HepG2 (cell line): ENCODE results near the gene PCSK5. TPM values are rescaled to one million over a fixed set of nuclear protein-coding genes. Genes with fewer than 3 reads are reported as not detected.

ENCODE experiments used
- ATAC-seq: fragments of 200-7000 bp; cut with Tn5 transposase; 3 replicates; pipeline ENCODE4 v1.9.1; 2020; ENCODE audit warnings: mild to moderate bottlenecking, moderate library complexity
- BruUV-seq: library from RNA; stranded (reverse); fragments of 400-500 nt; replicated peaks from 2 replicates; lab custom pipeline; 2021; lab: Mats Ljungman, UMichigan
- CTCF ChIA-PET: fragments of 300-600 bp; formaldehyde crosslinking; extraction: SDS; loops from one replicate; lab custom pipeline; 2021; ENCODE audit warnings: low total read pairs, inconsistent platforms, low intra/inter-chr PET ratio; lab: Yijun Ruan, JAX
- POLR2A ChIA-PET: fragments of 350-600 bp; sonication (Branson Sonifier 250); formaldehyde crosslinking; loops from one replicate; lab custom pipeline; 2020; ENCODE audit warnings: antibody characterized with exemption, inconsistent platforms; lab: Yijun Ruan, JAX
- DNase-seq: peaks from one replicate; pipeline ENCODE4 v3.0.0-alpha.2; 2015; ENCODE audit warnings: low spot score
- FAIRE-seq: peaks from 3 replicates; lab custom pipeline; 2011; peaks lifted over from hg19 to GRCh38; lab: Jason Lieb, UNC
- H2AFZ ChIP-seq: one replicate; pipeline ENCODE4 v1.6.1; 2011; ENCODE audit warnings: low read length, inconsistent platforms
- H3K27ac ChIP-seq: fragments of 300-600 bp; 3 replicates; pipeline ENCODE4 v1.8.0; 2011; ENCODE audit warnings: mixed run types, mild to moderate bottlenecking, mixed read lengths, low read length, inconsistent platforms; ENCODE audit not compliant: insufficient read depth; ENCODE audit errors: extremely low read length
- H3K27me3 ChIP-seq, 2 experiments: fragments of 200-600 bp in 1 of 2; 2 replicates in 1 of 2; 3 replicates in 1 of 2; pipeline versions ENCODE4 v1.6.0 to v1.8.0; 2011; ENCODE audit warnings: low read length in 2 of 2, mild to moderate bottlenecking in 2 of 2, moderate library complexity in 2 of 2, inconsistent platforms in 1 of 2; ENCODE audit not compliant: insufficient read depth in 2 of 2, control insufficient read depth in 1 of 2
- H3K36me3 ChIP-seq, 2 experiments: fragments of 200-600 bp in 1 of 2; replicated peaks in 1 of 2; 2 replicates in 1 of 2; 3 replicates in 1 of 2; pipeline versions ENCODE4 v1.5.1 to v1.8.0; 2011; ENCODE audit warnings: low read length in 2 of 2, inconsistent platforms in 1 of 2; ENCODE audit not compliant: insufficient read depth in 2 of 2, control insufficient read depth in 1 of 2
- H3K4me1 ChIP-seq: 2 replicates; pipeline ENCODE4 v1.5.1; 2012; ENCODE audit warnings: low read length, inconsistent platforms; ENCODE audit not compliant: insufficient read depth
- H3K4me2 ChIP-seq: 2 replicates; pipeline ENCODE4 v1.6.0; 2011; ENCODE audit warnings: low read depth, low read length, inconsistent platforms
- H3K4me3 ChIP-seq, 3 experiments: fragments of 200-600 bp in 1 of 3; sonication (generic), shearing (Covaris generic) in 1 of 3; replicated peaks in 1 of 3; 2 replicates each; pipeline ENCODE4 v1.5.1; 2011 to 2016; ENCODE audit warnings: low read length in 3 of 3, inconsistent platforms in 2 of 3, low read depth in 2 of 3, mild to moderate bottlenecking in 2 of 3, control low read depth in 1 of 3, mixed read lengths in 1 of 3; ENCODE audit not compliant: insufficient read depth in 1 of 3
- H3K79me2 ChIP-seq: one replicate; pipeline ENCODE4 v1.6.1; 2011; ENCODE audit warnings: low read length, inconsistent platforms; ENCODE audit not compliant: insufficient read depth
- H3K9ac ChIP-seq: 2 replicates; pipeline ENCODE4 v1.6.0; 2011; ENCODE audit warnings: mild to moderate bottlenecking, low read depth, low read length, inconsistent platforms; ENCODE audit not compliant: insufficient read depth
- H3K9me3 ChIP-seq: 2 replicates; pipeline ENCODE4 v1.5.1; 2012; ENCODE audit warnings: mild to moderate bottlenecking, low read length
- H4K20me1 ChIP-seq: 2 replicates; pipeline ENCODE4 v1.6.0; 2011; ENCODE audit warnings: inconsistent platforms, mild to moderate bottlenecking, low read length, moderate library complexity; ENCODE audit not compliant: insufficient read depth
- DMAP1 ChIP-seq: IDR thresholded peaks from 2 replicates; pipeline ENCODE4 v1.6.1; 2016
- ERF ChIP-seq: IDR thresholded peaks from 2 replicates; pipeline ENCODE4 v1.6.1; 2018; ENCODE audit warnings: missing biosample characterization, missing genetic modification reagents
- GPN1 ChIP-seq: sonication (generic); formaldehyde crosslinking; IDR thresholded peaks from 2 replicates; pipeline ENCODE4 v1.5.1; 2020; ENCODE audit warnings: missing genetic modification reagents, borderline replicate concordance
- HNRNPK ChIP-seq: fragments of 200-400 bp; formaldehyde crosslinking; IDR thresholded peaks from 2 replicates; pipeline ENCODE4 v1.6.1; 2018; ENCODE audit warnings: low read length, low read depth, moderate library complexity, mild to moderate bottlenecking; ENCODE audit not compliant: poor library complexity, severe bottlenecking
- KLF12 ChIP-seq: sonication (generic); formaldehyde crosslinking; IDR thresholded peaks from 2 replicates; pipeline ENCODE4 v1.4.0; 2020; ENCODE audit warnings: missing genetic modification reagents, borderline replicate concordance
- PITX1 ChIP-seq: sonication (generic); formaldehyde crosslinking; IDR thresholded peaks from 2 replicates; pipeline ENCODE4 v1.5.1; 2020; ENCODE audit warnings: mild to moderate bottlenecking, missing genetic modification reagents
- XBP1 ChIP-seq: sonication (generic); formaldehyde crosslinking; IDR thresholded peaks from 2 replicates; pipeline ENCODE4 v1.5.0; 2020; ENCODE audit warnings: missing genetic modification reagents
- ZNF205 ChIP-seq: IDR thresholded peaks from 2 replicates; pipeline ENCODE4 v1.6.1; 2018; ENCODE audit warnings: missing biosample characterization, missing genetic modification reagents
- ZNF333 ChIP-seq: sonication (generic); formaldehyde crosslinking; IDR thresholded peaks from 2 replicates; pipeline ENCODE4 v1.4.0; 2020; ENCODE audit warnings: mild to moderate bottlenecking, missing genetic modification reagents, borderline replicate concordance
- ZNF543 ChIP-seq: sonication (generic); formaldehyde crosslinking; IDR thresholded peaks from 2 replicates; pipeline ENCODE4 v1.4.0; 2020; ENCODE audit warnings: mild to moderate bottlenecking, missing genetic modification reagents
- ZNF644 ChIP-seq: IDR thresholded peaks from 2 replicates; pipeline ENCODE4 v1.6.1; 2016; ENCODE audit warnings: low read depth
- ZSCAN12 ChIP-seq: sonication (generic); formaldehyde crosslinking; IDR thresholded peaks from 2 replicates; pipeline ENCODE4 v1.9.0; 2021; ENCODE audit warnings: mild to moderate bottlenecking, missing genetic modification reagents
- WGBS: methylation state at CpG from one replicate; pipeline ENCODE4 v1.1.6; 2017; ENCODE audit warnings: low lambda C conversion rate; 5-methylcytosine and 5-hydroxymethylcytosine counted together
- in situ Hi-C: cut with HindIII; loops from 2 replicates; pipeline ENCODE4 v1.10.0; 2017; ENCODE audit warnings: low pct_unique_long_range_greater_than_20kb; ENCODE audit not compliant: extremely low pct_ligation_motif_present
- intact Hi-C: fragments of 100-400 bp; cut with micrococcal nuclease; formaldehyde crosslinking; loops from one replicate; pipeline ENCODE4 v1.10.0; 2022; ENCODE audit not compliant: unreplicated experiment
- polyA plus RNA-seq, 8 experiments: library from polyadenylated mRNA; depleted of rRNA in 3 of 8; stranded (reverse) in 7 of 8; unstranded in 1 of 8; fragments of >200 nt; fragmentation: Illumina TruSeq in 4 of 8; extraction: Trizol in 4 of 8; gene quantifications; 2 replicates each; pipeline versions ENCODE4 v1.2.1 to v1.2.3, GENCODE V29; 2011 to 2016; ENCODE audit warnings: low read depth in 4 of 8, missing spikeins in 1 of 8, mixed read lengths in 1 of 8; ENCODE audit not compliant: insufficient read depth in 1 of 8
- total RNA-seq, 5 experiments: library from RNA; depleted of rRNA; stranded (reverse); fragments of >200 nt; fragmentation: Illumina TruSeq; extraction: Trizol; gene quantifications; 2 replicates each; pipeline ENCODE4 v1.2.3, GENCODE V29; 2016; ENCODE audit warnings: low read depth in 1 of 5
- TF ChIP-seq, protein P1 (sequence below): sonication (generic); formaldehyde crosslinking; IDR thresholded peaks from 2 replicates; pipeline ENCODE4 v1.4.0; 2020; ENCODE audit warnings: missing genetic modification reagents, borderline replicate concordance
- TF ChIP-seq, protein P2 (sequence below): sonication (generic); formaldehyde crosslinking; IDR thresholded peaks from 2 replicates; pipeline ENCODE4 v1.4.0; 2020; ENCODE audit warnings: missing genetic modification reagents, borderline replicate concordance

Gene PCSK5
- total and polyA plus RNA-seq, 2 of the 13 experiments (the other 11 are each of a cell fraction or from before 2014, with no cell fraction given), result 0.55 to 0.66 TPM

DNA sequence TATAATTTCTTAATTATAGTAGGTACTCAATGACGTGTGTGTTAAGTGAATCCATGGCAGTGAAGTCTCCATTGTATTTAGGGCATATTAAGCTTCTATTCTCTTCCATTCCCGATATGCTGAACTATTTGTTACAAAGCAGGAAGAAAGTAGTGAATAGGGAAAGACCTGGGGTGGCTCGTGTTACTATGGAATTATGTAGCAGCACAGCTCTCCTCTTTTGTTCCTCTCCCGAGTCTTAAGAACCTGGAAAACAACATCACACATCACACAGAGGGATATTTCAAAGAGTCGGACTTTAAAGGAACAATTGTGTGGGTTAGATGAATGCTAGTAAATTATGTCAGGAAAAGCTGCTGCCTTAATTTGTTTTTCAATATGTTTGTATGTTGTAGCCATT lies 131.8 kb downstream of the PCSK5 start:
- H3K79me2 ChIP-seq, result no peaks in the 10 kb centered on the region
- no peak overlapping the region for H3K4me2 ChIP-seq
- DNase-seq (no peak), FAIRE-seq (no peak), ATAC-seq (no peak)
- CTCF ChIA-PET, result no interaction called here
- intact Hi-C loops, result no loop called here
- POLR2A ChIA-PET, result no interaction called here
- BruUV-seq, result no TSS peak
- no peak for TF ChIP-seq HNRNPK
- no peak for TF ChIP-seq ZNF205 (CRISPR knock-in tag)
- no peak for TF ChIP-seq ZNF543 (CRISPR knock-in tag)
- TF ChIP-seq, protein P1, sequence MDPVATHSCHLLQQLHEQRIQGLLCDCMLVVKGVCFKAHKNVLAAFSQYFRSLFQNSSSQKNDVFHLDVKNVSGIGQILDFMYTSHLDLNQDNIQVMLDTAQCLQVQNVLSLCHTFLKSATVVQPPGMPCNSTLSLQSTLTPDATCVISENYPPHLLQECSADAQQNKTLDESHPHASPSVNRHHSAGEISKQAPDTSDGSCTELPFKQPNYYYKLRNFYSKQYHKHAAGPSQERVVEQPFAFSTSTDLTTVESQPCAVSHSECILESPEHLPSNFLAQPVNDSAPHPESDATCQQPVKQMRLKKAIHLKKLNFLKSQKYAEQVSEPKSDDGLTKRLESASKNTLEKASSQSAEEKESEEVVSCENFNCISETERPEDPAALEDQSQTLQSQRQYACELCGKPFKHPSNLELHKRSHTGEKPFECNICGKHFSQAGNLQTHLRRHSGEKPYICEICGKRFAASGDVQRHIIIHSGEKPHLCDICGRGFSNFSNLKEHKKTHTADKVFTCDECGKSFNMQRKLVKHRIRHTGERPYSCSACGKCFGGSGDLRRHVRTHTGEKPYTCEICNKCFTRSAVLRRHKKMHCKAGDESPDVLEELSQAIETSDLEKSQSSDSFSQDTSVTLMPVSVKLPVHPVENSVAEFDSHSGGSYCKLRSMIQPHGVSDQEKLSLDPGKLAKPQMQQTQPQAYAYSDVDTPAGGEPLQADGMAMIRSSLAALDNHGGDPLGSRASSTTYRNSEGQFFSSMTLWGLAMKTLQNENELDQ (CRISPR knock-in tag), result no peak
- no peak for TF ChIP-seq ZNF333
- TF ChIP-seq DMAP1 (CRISPR knock-in tag), result no peak
- TF ChIP-seq GPN1 (CRISPR knock-in tag), result no peak
- TF ChIP-seq PITX1 (CRISPR knock-in tag), result no peak
- no peak for TF ChIP-seq ZSCAN12 (CRISPR knock-in tag)
- no peak for TF ChIP-seq ERF (CRISPR knock-in tag)
- no peak for TF ChIP-seq KLF12
- TF ChIP-seq, protein P2, sequence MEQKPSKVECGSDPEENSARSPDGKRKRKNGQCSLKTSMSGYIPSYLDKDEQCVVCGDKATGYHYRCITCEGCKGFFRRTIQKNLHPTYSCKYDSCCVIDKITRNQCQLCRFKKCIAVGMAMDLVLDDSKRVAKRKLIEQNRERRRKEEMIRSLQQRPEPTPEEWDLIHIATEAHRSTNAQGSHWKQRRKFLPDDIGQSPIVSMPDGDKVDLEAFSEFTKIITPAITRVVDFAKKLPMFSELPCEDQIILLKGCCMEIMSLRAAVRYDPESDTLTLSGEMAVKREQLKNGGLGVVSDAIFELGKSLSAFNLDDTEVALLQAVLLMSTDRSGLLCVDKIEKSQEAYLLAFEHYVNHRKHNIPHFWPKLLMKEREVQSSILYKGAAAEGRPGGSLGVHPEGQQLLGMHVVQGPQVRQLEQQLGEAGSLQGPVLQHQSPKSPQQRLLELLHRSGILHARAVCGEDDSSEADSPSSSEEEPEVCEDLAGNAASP (CRISPR knock-in tag), result no peak
- TF ChIP-seq XBP1 (CRISPR knock-in tag), result no peak
- no peak for TF ChIP-seq ZNF644 (CRISPR knock-in tag)
- no peaks in the 10 kb centered on the region for H3K9me3 ChIP-seq
- 42% methylated on average over 5 of the region's 5 CpGs for WGBS
- H3K9ac ChIP-seq, result no peak overlapping the region
- peaks cover 19% of the 10 kb centered on the region for H3K4me1 ChIP-seq
- no peaks in the 10 kb centered on the region for H3K36me3 ChIP-seq
- no peaks in the 10 kb centered on the region for H3K27me3 ChIP-seq
- no peak overlapping the region for H3K4me3 ChIP-seq
- in situ Hi-C loops, result no loop called here
- no peaks in the 10 kb centered on the region for H4K20me1 ChIP-seq
- H2AFZ ChIP-seq, result no peak overlapping the region
- no peak overlapping the region for H3K27ac ChIP-seq
